GM21825 (cell line): ENCODE data around the gene KRTAP1-4.
"Not testable (repeated sequence)": the region's sequence is repeated elsewhere in the genome, so short reads cannot be mapped to it uniquely, and the experiment has no call there.

Experiments
- ATAC-seq: cut with Tn5 transposase; IDR thresholded peaks from one replicate; pipeline ENCODE4 v1.9.1; 2021; ENCODE audit warnings: mild to moderate bottlenecking, moderate library complexity; ENCODE audit not compliant: unreplicated experiment

The KRTAP1-4 gene, protein sequence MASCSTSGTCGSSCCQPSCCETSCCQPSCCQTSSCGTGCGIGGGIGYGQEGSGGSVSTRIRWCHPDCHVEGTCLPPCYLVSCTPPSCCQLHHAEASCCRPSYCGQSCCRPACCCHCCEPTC

DNA sequence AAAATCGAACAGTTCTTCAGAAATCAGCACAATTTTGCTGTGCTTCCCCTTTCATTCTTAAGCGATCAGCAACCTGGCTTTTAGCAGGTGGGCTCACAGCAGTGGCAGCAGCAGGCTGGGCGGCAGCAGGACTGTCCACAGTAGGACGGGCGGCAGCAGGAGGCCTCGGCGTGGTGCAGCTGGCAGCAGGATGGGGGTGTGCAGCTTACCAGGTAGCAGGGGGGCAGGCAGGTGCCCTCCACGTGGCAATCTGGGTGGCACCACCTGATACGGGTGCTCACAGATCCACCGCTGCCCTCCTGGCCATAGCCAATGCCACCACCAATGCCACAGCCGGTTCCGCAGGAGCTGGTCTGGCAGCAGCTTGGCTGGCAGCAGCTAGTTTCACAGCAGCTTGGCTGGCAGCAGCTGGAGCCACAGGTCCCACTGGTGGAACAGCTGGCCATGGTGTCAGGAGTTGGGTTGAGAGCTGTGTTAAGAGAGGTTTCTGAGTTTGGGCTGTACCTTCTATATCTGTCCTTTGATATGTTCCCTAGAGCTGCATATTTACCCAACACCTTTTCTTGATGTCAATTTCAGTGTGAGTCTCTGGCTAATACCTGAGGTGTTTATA, at the start of gene KRTAP1-4:
Gene KRTAP1-4 (minus strand): TSS at position 563 of the 613 bp plus-strand sequence. CDS start 117 bp downstream, at position 446.
- ATAC-seq, result no peak

DNA sequence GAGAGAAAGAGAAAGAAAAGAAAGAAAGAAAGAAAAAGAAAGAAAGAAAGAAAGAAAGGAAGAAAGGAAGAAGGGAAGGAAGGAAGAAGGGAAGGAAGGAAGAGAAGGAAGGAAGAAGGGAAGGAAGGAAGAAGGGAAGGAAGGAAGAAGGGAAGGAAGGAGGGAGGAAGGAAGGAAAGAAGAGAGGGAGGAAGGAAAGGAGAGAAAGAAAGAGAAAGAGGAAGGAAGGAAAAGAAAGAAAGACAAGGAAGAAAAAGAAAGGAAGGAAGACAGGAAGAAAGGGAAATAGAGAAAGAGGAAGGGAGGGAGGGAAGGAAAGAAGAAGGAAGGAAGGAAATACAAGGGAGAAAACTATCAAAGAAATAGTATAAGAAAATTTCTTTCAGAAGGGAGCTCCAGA, 46.8 kb upstream of the KRTAP1-4 start:
- no peak for ATAC-seq

DNA sequence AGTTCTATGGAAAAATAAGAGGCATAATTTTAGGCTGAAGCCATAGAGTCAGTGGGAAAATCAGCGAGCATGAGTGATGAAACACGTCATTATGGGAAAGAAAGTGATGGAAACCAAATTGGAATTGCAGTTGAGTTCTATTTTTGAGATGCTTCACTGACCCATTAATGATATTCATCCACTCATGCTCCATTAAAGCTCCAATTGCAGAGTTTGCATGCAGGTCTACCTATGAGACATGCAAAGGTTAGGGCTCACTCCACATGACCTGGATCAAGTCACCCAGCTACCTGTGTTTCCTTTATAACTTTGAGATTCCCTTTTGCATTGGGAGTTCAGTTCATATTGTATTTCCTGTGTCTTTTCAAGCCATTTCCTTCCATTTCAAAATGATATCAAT, 43.7 kb upstream of the KRTAP1-4 start:
- ATAC-seq, result no peak

DNA sequence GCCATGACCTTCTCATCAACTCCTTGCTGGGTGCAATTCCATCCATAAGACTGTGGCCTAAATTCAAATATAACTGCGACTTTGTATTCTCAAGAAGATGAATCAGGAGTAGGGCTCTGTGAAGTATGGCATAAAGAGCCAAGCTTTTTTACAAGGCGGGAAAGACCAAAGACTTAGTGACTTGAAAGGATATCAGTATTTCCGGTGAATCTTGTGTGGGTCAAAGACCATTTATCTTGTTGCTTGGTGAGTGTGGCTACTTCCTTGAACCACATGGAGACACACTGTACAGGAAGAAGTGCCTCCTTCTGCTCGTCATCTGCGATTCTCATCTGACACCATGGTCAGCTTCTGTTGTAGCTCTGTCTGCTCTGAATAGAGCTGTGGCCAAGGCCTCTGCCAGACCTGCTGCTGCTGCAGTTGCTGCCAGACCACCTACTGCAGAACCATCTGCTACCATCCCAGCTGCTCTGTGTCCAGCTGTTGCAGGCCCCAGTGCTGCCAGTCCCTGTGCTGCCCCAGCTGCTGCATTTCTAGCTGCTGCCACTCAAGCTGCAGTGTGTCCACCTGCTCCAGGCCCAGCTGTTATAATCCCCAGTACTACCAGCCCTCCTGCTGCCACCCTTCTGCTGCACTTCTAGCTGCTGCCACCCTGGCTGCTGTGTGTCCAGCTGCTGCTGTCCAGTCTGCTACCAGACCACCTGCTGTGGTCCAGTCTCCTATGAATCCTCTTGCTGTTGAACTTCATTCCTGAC, 41.8 kb upstream of the KRTAP1-4 start:
- ATAC-seq, result no peak

DNA sequence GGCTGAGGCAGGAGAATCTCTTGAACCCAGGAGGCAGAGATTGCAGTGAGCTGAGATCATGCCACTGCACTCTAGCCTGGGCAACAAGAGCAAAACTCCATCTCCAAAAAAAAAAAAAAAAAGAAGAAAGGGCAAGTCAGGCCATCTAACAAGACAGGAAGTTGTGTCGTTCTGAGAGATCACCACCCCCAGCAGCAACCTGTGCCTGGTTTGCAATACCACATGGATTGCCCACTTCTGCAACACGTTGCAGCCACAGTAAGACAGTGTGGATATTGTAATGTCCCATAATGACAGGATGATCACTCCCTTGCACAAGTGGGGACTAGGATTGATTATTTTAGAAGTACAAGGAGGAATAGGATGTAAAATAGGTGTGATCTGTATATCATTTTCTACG, 39.0 kb upstream of the KRTAP1-4 start:
- no peak for ATAC-seq

DNA sequence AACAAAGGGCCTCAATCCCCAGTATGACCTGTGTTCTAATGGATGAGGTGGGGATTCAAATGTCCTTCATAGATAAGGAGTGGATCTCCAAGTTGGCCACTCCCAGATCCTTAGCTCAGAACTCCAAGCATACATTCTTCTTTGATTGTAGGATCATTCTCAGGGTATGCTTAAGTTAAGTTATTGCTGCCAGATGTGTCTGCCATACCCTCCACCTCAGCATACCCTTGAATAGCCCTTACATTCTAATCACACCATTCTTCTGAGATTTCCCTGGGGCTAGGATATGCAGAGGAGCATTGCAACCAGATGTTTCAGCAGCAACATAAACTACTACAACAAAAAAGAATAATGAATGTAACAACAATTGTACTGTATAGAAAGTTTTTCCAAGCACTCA, 37.3 kb upstream of the KRTAP1-4 start:
- ATAC-seq, result no peak

DNA sequence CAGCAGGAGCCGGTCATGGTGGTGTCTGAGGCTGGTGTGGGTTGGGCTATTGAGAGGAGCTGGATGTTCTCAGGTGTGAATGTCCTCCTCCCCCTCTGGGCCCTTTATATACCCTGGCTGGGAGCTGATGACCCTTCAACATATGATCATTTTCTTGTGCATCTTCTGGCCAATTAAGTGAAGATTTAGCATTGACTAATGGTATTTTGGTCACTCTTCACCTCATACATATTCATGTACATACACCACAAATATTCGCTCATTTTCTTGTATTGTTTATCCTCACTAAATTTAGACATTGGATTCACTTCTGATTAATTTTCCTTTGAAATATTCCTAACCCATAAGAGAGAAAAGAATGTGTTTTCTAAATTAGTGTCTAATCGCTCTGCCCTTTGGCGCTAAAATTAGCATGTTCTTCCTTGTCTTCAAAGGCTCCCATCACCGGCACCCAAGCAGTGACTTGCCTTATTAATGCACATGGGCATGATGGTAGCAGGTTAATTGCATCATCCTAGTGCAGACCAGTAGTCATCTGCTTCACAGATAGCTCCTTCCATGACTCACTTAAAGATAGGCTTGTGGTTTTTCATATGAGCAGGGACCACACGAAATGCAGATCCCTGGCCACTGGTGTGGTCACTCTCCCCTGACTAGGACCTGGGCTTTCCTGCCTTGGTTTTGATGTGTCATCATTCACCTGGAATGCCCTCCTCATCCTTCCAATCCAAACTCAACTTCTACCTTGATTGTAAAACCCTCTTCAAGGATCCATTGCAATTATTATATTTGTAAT, 36.0 kb upstream of the KRTAP1-4 start, which contains the start of gene KRTAP2-4:
Gene KRTAP2-4 (minus strand): TSS at position 51 of the 796 bp plus-strand sequence. CDS start 34 bp downstream, at position 17.
- ATAC-seq, result no peak

DNA sequence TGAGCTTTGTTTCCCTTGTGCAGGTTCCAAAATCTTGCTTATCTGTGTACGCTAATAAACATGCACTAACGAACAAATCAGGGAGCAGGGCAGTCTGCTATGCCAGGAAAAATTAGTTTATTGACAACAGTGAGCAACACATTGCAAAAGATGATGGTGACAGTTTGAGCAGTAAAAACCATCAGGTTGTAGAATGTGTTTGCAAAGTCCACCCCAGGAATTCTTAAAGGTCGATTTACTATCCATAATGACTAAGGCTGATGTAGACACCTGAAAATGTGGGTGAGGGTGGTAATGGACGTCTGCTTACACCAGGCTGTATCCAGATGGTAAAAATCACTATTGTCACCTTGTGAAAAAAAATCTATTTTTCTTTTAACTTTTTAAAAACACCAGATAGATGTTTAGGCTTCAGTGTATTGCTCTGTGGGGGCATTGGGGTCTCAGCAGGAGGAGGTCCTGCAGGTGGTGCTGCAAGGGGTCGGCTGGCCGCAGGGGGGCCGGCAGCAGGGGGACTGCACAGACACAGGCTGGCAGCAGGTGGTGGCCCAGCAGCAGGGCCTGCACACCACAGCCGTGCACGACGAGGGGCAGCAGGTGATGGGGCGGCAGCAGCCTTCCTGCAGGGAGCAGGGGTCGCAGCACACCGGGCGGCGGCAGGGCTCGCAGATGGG, 35.2 kb upstream of the KRTAP1-4 start:
- ATAC-seq, result not testable (repeated sequence)

DNA sequence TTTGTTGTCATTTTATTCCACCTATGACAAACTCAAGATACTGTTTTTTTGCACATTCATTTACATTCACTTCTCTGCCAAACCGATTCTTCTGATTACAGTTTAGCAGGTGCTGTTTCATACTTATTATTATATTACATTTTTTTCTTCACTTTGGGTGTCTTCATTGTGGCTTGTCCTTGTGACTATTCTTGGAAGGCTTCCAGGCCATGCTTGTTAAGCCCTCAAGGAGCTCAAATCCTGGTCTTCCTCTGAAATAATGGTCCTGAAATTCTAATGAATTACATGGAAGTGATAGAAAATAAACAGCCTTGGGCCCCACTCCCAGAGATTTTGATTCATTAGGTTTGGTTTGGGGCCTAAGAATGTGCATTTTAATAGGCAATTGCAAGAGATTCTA, 34.3 kb upstream of the KRTAP1-4 start:
- no peak for ATAC-seq

DNA sequence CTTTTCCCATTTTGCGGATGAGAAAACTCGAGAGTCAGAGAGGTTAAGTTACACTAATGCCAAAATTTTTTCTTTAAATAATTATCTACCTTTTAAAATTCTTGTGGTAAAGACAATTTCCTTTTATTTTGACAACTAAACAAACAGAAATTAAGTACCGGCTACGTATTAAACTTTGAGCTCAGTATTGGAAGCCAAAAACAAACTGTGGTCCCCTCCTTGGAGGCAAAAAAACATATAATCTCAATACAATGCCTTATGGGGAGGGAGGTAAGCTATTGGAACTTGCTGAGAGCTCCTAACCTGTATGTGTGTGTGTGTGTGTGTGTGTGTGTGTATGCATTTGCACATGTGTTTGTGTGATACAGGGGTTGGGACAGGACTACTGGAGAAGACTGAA, 33.5 kb upstream of the KRTAP1-4 start:
- ATAC-seq, result no peak

DNA sequence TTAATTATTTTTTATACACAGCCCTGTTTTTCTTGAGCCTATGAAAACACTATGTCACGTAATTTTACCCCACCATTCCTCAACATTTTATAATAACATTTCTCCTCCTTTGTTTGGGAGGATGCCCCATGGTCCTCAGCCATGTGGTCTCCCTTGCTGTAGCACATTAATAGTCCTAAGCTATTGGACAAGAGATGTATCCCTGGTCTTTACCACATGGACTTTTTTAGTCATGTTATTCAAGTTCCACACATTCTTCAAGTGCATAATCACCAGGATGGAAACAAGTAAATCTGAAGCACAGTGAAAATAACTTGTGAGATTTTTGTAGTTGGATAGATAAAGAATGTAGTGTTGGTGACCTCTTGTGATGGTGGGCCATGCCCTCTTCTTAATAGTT, 32.0 kb upstream of the KRTAP1-4 start:
- no peak for ATAC-seq

DNA sequence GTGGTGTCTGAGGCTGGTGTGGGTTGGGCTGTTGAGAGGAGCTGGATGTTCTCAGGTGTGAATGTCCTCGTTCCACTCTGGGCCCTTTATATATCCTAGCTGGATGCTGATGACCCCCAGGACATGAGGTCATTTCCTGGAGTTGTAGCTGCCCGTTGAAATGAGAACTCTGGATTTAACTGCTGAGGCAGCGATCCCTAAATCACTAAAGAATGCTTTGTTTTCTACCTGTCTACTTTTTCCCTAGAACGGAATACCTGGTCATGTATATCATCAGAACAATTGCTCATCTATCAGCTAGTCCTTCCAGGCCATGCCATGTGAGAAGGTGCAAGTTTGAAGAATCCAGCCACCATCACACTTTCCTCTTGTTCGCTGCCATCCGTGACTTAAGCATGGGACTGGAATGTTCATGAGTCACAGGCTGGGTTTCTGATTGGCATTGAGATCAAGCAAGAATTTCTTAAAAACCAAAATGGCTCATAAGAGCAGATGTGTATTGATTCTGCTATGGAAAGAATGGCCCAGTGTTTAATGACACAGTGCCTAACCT, 30.1 kb upstream of the KRTAP1-4 start, which contains the start of gene KRTAP2-3:
Gene KRTAP2-3 (minus strand): TSS at position 63 of the 553 bp plus-strand sequence. CDS start 64 bp downstream, outside the sequence.
- no peak for ATAC-seq

DNA sequence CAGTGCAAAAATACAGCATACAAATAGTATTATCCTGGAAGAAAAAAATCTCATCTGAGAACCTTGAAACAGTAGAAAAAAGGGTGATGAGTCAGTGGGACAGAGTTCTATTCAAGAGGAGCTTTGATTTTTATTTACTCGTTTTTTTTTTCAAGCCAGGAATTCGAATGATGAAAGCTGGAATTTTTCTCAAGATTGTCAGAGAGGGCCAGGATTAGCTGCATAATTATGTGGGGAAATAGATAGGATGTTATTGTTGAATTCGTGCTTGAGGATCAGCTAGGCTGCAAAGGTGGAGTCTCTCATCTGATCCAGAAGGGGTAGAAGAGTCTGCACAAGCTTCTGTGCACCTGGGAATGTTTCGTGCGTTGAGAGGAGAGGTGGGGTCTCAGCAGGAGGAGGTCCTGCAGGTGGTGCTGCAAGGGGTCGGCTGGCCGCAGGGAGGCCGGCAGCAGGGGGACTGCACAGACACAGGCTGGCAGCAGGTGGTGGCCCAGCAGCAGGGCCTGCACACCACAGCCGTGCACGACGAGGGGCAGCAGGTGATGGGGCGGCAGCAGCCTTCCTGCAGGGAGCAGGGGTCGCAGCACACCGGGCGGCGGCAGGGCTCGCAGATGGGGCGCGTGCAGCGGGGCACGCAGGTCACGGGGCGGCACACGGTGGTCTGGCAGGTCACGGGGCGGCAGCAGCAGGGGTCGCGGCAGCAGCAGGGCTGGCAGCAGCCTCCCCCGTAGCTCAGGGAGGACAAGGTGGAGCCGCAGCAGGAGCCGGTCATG, 29.5 kb upstream of the KRTAP1-4 start:
- ATAC-seq, result not testable (repeated sequence)

DNA sequence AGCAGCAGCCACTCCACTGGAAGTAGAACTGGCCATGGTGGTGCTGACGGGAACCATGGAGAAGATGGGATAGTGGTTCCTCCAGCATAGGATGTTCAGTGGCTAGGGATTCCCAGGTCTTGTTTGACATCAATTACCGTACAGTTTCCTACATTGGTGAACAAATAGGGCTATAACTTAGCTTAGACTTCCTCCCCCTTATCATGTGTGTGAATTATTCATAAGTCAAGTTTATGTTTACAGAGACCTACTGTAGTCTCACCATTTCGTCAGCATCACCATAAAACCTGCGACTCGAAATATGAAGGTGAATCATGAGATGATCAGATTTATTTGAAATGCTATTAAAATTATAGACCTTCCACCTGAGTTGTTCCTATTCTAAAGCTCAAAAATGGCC, 28.7 kb upstream of the KRTAP1-4 start:
- ATAC-seq, result no peak

DNA sequence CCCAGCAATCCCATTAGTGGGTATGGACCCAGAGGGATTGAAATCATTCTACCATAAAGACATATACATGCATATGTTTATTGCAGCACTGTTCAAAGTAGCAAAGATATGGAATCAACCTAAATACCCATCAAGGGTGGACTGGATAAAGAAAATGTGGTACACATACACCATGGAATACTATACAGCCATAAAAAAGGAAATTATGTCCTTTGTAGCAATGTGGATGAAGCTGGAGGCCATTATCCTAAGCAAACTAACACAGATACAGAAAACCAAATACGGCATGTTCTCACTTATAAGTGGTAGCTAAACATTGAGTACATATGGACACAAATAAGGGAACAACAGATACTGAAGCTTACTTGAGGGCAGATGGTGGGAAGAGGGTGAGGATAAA, 27.6 kb upstream of the KRTAP1-4 start:
- no peak for ATAC-seq

DNA sequence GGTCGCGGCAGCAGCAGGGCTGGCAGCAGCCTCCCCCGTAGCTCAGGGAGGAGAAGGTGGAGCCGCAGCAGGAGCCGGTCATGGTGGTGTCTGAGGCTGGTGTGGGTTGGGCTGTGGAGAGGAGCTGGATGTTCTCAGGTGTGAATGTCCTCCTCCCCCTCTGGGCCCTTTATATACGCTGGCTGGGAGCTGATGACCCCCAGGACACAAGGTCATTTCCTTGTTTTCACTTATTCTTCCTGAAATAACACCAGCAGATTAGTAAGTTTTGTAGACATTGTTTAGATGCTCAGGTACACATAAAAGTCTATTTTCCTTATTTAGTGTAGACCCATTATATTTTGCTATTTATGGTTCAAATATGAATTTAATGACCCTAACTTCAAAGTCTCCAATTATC, 25.1 kb upstream of the KRTAP1-4 start, which contains the start of gene KRTAP2-2:
Gene KRTAP2-2 (minus strand): TSS at position 101 of the 400 bp plus-strand sequence. CDS start 19 bp downstream, at position 82.
- not testable (repeated sequence) for ATAC-seq

DNA sequence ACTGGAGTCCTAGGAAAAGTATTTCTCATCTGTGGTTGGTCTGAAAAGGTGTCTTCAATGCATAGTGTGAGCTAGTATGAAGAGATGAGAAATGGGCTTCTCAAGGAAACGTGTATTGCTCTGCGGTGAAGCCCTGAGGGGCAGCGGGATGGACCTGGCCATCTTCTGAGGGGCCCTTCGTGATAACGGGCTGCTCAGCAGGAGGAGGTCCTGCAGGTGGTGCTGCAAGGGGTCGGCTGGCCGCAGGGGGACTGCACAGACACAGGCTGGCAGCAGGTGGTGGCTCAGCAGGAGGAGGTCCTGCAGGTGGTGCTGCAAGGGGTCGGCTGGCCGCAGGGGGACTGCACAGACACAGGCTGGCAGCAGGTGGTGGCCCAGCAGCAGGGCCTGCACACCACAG, 24.6 kb upstream of the KRTAP1-4 start:
- ATAC-seq, result not testable (repeated sequence)

DNA sequence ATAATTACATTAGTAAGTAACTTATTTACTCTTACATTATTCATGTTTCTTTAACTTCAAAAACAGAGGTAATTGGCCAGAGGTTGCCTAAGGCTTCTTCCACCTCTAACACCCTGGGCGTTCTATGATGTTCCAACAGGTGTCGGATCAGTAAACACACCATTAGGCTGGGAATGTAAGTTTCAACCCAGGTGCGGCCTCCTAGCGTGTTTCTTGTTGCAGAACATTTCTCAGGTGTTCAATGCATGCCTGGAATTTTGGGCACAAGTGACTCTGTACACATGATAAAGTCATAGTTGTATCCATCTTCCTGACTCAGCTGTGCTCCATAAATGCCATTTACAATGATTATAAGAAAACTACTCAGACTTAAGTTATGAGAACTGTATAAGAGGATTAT, 24.0 kb upstream of the KRTAP1-4 start:
- ATAC-seq, result no peak

DNA sequence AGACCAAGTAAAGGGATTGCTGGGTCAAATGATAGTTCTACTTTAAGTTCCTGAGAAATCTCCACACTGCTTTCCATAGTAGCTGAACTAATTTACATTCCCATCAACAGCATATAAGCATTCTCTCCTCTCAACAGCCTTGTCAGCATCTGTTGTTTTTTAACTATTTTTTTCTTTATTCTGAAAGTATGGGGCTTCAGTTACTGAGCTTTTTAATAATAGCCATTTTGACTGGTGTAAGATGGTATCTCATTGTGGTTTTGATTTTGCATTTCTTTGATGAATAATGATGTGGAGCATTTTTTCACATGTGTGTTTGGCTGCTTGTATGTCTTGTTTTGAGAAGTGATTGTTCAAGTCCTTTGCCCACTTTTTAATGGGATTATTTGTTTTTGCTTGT, 22.6 kb upstream of the KRTAP1-4 start:
- ATAC-seq, result no peak
